T-helper 1 cell (primary cell): ENCODE data around the gene QKI.
"Not testable (repeated sequence)": the region's sequence is repeated elsewhere in the genome, so short reads cannot be mapped to it uniquely, and the experiment has no call there.

Experiments
- DNase-seq, 5 donors: peaks; one replicate each; pipeline ENCODE4 v3.0.0-alpha.2; 2012 to 2020

QKI gene

GRCh38 chr6:163444077-163444476, 29.6 kb downstream of the QKI start:
- no peak for DNase-seq

GRCh38 chr6:163446549-163446948, 32.0 kb downstream of the QKI start:
- DNase-seq, result no peak

- DNase-seq, result no peak
These were observed 34.6 kb downstream of the QKI start for GRCh38 chr6:163449076-163449475.

- no peak for DNase-seq
These were observed 39.9 kb downstream of the QKI start for GRCh38 chr6:163454425-163454824.

GRCh38 chr6:163455552-163455951, 41.0 kb downstream of the QKI start:
- no peak for DNase-seq

GRCh38 chr6:163457637-163458561, 43.4 kb downstream of the QKI start:
- DNase-seq, result peak in 1 of 5 donors; percentile 11

- no peak for DNase-seq
These were observed 44.5 kb downstream of the QKI start for GRCh38 chr6:163459007-163459406.

- no peak for DNase-seq
These were observed 45.0 kb downstream of the QKI start for GRCh38 chr6:163459536-163459935.

- peak in 2 of 5 donors; percentile 9 to 73 for DNase-seq
These were observed 45.8 kb downstream of the QKI start for GRCh38 chr6:163460307-163460782.

GRCh38 chr6:163461696-163462095, 47.2 kb downstream of the QKI start:
- DNase-seq, result no peak

- no peak for DNase-seq
These were observed 48.7 kb downstream of the QKI start for GRCh38 chr6:163463180-163463579.

GRCh38 chr6:163463795-163464194, 49.3 kb downstream of the QKI start:
- no peak for DNase-seq

- no peak for DNase-seq
These were observed 52.4 kb downstream of the QKI start for GRCh38 chr6:163466839-163467390.

- DNase-seq, result no peak
These were observed 54.2 kb downstream of the QKI start for GRCh38 chr6:163468738-163469137.

GRCh38 chr6:163469459-163469985, 55.0 kb downstream of the QKI start:
- DNase-seq, result no peak

GRCh38 chr6:163470611-163471010, 56.1 kb downstream of the QKI start:
- no peak for DNase-seq

GRCh38 chr6:163474581-163474980, 60.1 kb downstream of the QKI start:
- DNase-seq, result no peak

GRCh38 chr6:163476946-163477345, 62.4 kb downstream of the QKI start:
- DNase-seq, result not testable (repeated sequence)

- no peak for DNase-seq
These were observed 68.6 kb downstream of the QKI start for GRCh38 chr6:163483107-163483506.

GRCh38 chr6:163485388-163485851, 70.9 kb downstream of the QKI start:
- DNase-seq, result no peak

GRCh38 chr6:163486821-163487220, 72.3 kb downstream of the QKI start:
- no peak for DNase-seq

- no peak for DNase-seq
These were observed 73.1 kb downstream of the QKI start for GRCh38 chr6:163487606-163488005.

- no peak for DNase-seq
These were observed 75.1 kb downstream of the QKI start for GRCh38 chr6:163489584-163489983.
